DMS153 treated with DMSO at 0.1 percent for 48 hours (cell line): ENCODE data around the gene CTNND2.
"Not testable (repeated sequence)": the region's sequence is repeated elsewhere in the genome, so short reads cannot be mapped to it uniquely, and the experiment has no call there.

ENCODE experiments used
- DNase-seq: peaks from one replicate; lab custom pipeline; 2025; ENCODE audit not compliant: unreplicated experiment; lab: John Stamatoyannopoulos, UW

The CTNND2 gene

GRCh38 chr5:11324521-11325289 is 579.5 kb downstream of the CTNND2 start:
- no peak for DNase-seq

GRCh38 chr5:11323761-11324160 is 580.5 kb downstream of the CTNND2 start:
- DNase-seq, result no peak

- DNase-seq, result no peak
Measured at GRCh38 chr5:11322133-11322532, 582.1 kb downstream of the CTNND2 start.

- no peak for DNase-seq
Measured at GRCh38 chr5:11319836-11320580, 584.2 kb downstream of the CTNND2 start.

GRCh38 chr5:11313694-11314093 is 590.6 kb downstream of the CTNND2 start:
- DNase-seq, result not testable (repeated sequence)

GRCh38 chr5:11311731-11312130 is 592.5 kb downstream of the CTNND2 start:
- DNase-seq, result no peak

- no peak for DNase-seq
Measured at GRCh38 chr5:11311272-11311671, 593.0 kb downstream of the CTNND2 start.

- DNase-seq, result no peak
Measured at GRCh38 chr5:11310158-11310557, 594.1 kb downstream of the CTNND2 start.

GRCh38 chr5:11306365-11306764 is 597.9 kb downstream of the CTNND2 start:
- no peak for DNase-seq

GRCh38 chr5:11305245-11305644 is 599.0 kb downstream of the CTNND2 start:
- no peak for DNase-seq

GRCh38 chr5:11304641-11305040 is 599.6 kb downstream of the CTNND2 start:
- no peak for DNase-seq

GRCh38 chr5:11302663-11303062 is 601.6 kb downstream of the CTNND2 start:
- no peak for DNase-seq

GRCh38 chr5:11301171-11301570 is 603.1 kb downstream of the CTNND2 start:
- DNase-seq, result no peak

- no peak for DNase-seq
Measured at GRCh38 chr5:11300736-11301135, 603.5 kb downstream of the CTNND2 start.

GRCh38 chr5:11298877-11299276 is 605.4 kb downstream of the CTNND2 start:
- no peak for DNase-seq

GRCh38 chr5:11293523-11293922 is 610.7 kb downstream of the CTNND2 start:
- DNase-seq, result no peak

- no peak for DNase-seq
Measured at GRCh38 chr5:11292648-11293356, 611.4 kb downstream of the CTNND2 start.

- DNase-seq, result no peak
Measured at GRCh38 chr5:11289733-11290132, 614.5 kb downstream of the CTNND2 start.

- DNase-seq, result no peak
Measured at GRCh38 chr5:11289208-11289607, 615.0 kb downstream of the CTNND2 start.

- no peak for DNase-seq
Measured at GRCh38 chr5:11281842-11282241, 622.4 kb downstream of the CTNND2 start.

GRCh38 chr5:11277323-11277722 is 626.9 kb downstream of the CTNND2 start:
- DNase-seq, result no peak
